HG03196 (cell line): ENCODE results near the gene SRRM5.
"Not testable (repeated sequence)": the region's sequence is repeated elsewhere in the genome, so short reads cannot be mapped to it uniquely, and the experiment has no call there.

ENCODE experiments used
- ATAC-seq: cut with Tn5 transposase; IDR thresholded peaks from one replicate; pipeline ENCODE4 v1.9.1; 2021; ENCODE audit not compliant: unreplicated experiment

SRRM5 gene

GRCh38 chr19:43636121-43636683 is 24.3 kb downstream of the SRRM5 start:
- no peak for ATAC-seq

GRCh38 chr19:43638214-43638994 is 26.5 kb downstream of the SRRM5 start:
- ATAC-seq = no peak

- no peak for ATAC-seq
Observed at GRCh38 chr19:43638995-43639518, 27.2 kb downstream of the SRRM5 start.

- ATAC-seq = no peak
Observed at GRCh38 chr19:43639519-43640423, 27.9 kb downstream of the SRRM5 start, which contains the start of gene CADM4. CADM4 (minus strand) TSS chr19:43639850; CDS start chr19:43639790, 60 bp downstream.

GRCh38 chr19:43640424-43640757 is 28.5 kb downstream of the SRRM5 start:
- no peak for ATAC-seq

- no peak for ATAC-seq
Observed at GRCh38 chr19:43641333-43641732, 29.4 kb downstream of the SRRM5 start.

- ATAC-seq = no peak
Observed at GRCh38 chr19:43642531-43642930, 30.6 kb downstream of the SRRM5 start.

- no peak for ATAC-seq
Observed at GRCh38 chr19:43643326-43643725, 31.4 kb downstream of the SRRM5 start.

- ATAC-seq = no peak
Observed at GRCh38 chr19:43644181-43644580, 32.3 kb downstream of the SRRM5 start.

- ATAC-seq = no peak
Observed at GRCh38 chr19:43648633-43649032, 36.7 kb downstream of the SRRM5 start.

GRCh38 chr19:43649514-43649913 is 37.6 kb downstream of the SRRM5 start:
- ATAC-seq = no peak

GRCh38 chr19:43650276-43650675 is 38.4 kb downstream of the SRRM5 start:
- not testable (repeated sequence) for ATAC-seq

GRCh38 chr19:43651758-43652545 is 40.1 kb downstream of the SRRM5 start:
- ATAC-seq = no peak

GRCh38 chr19:43652546-43652874 is 40.6 kb downstream of the SRRM5 start:
- ATAC-seq = no peak

- no peak for ATAC-seq
Observed at GRCh38 chr19:43656436-43656835, 44.5 kb downstream of the SRRM5 start.

GRCh38 chr19:43658001-43658400 is 46.1 kb downstream of the SRRM5 start:
- no peak for ATAC-seq

GRCh38 chr19:43658494-43658893 is 46.6 kb downstream of the SRRM5 start:
- ATAC-seq = no peak

GRCh38 chr19:43660301-43660970 is 48.5 kb downstream of the SRRM5 start:
- no peak for ATAC-seq

GRCh38 chr19:43660971-43661360 is 49.1 kb downstream of the SRRM5 start:
- ATAC-seq = no peak

GRCh38 chr19:43662487-43662886 is 50.6 kb downstream of the SRRM5 start:
- ATAC-seq = no peak
